Kidney (tissue), 14 donors: ENCODE measurements around the gene SLC25A21. TPM values are rescaled to one million over a fixed set of nuclear protein-coding genes. Genes with fewer than 3 reads are reported as not detected.

Experiments
- DNase-seq, 5 donors: peaks; one replicate each; pipeline ENCODE4 v3.0.0-alpha.2; 2013 to 2020
- FAIRE-seq: peaks from 2 replicates; lab custom pipeline; 2012; peaks lifted over from hg19 to GRCh38; lab: Jason Lieb, UNC
- H3K27ac ChIP-seq, 2 donors: one replicate each; pipeline ENCODE4 v1.7.0; 2013; ENCODE audit warnings: low read depth in 2 of 2, low read length in 2 of 2, inconsistent platforms in 1 of 2
- H3K27me3 ChIP-seq: one replicate; pipeline ENCODE4 v1.7.1; 2013; ENCODE audit warnings: low read length, inconsistent platforms; ENCODE audit not compliant: control insufficient read depth, insufficient read depth
- H3K36me3 ChIP-seq, 3 donors: one replicate each; pipeline versions ENCODE4 v1.7.0 to v1.7.1; 2013; ENCODE audit warnings: low read length in 3 of 3, control low read depth in 1 of 3, inconsistent platforms in 1 of 3; ENCODE audit not compliant: insufficient read depth in 3 of 3, control insufficient read depth in 2 of 3
- H3K4me1 ChIP-seq, 3 donors: one replicate each; pipeline versions ENCODE4 v1.7.0 to v1.7.1; 2013; ENCODE audit warnings: low read length in 3 of 3, inconsistent platforms in 1 of 3, low read depth in 1 of 3; ENCODE audit not compliant: control insufficient read depth in 2 of 3, insufficient read depth in 2 of 3
- H3K4me3 ChIP-seq, 3 donors: one replicate each; pipeline versions ENCODE4 v1.7.0 to v1.8.1; 2013; ENCODE audit warnings: low read length in 3 of 3, control low read depth in 1 of 3, inconsistent platforms in 1 of 3
- H3K9ac ChIP-seq, 3 donors: one replicate each; pipeline versions ENCODE4 v1.7.0 to v1.7.1; 2013; ENCODE audit warnings: low read length in 3 of 3, control low read depth in 1 of 3, inconsistent platforms in 1 of 3
- H3K9me3 ChIP-seq, 3 donors: one replicate each; pipeline versions ENCODE4 v1.7.0 to v1.7.1; 2013; ENCODE audit warnings: low read length in 3 of 3, control low read depth in 1 of 3, inconsistent platforms in 1 of 3; ENCODE audit not compliant: control insufficient read depth in 2 of 3, insufficient read depth in 1 of 3
- CTCF ChIP-seq: IDR thresholded peaks from 3 replicates; pipeline ENCODE4 v1.5.1; 2012; ENCODE audit warnings: mild to moderate bottlenecking, moderate library complexity, borderline replicate concordance; ENCODE audit not compliant: insufficient read depth; ENCODE audit errors: extremely low read depth
- intact Hi-C: fragments of 100-400 bp; cut with DNase I; formaldehyde crosslinking; loops from one replicate; pipeline ENCODE4 v1.11.1; 2022
- polyA plus RNA-seq: library from polyadenylated mRNA; stranded (reverse); fragments of 350-450 nt; fragmentation: Illumina TruSeq; extraction: RNeasy Lipid Tissue Mini Kit (QIAGEN cat#74804); gene quantifications from one replicate; pipeline ENCODE4 v1.2.3, GENCODE V29; 2014; ENCODE audit warnings: low read depth, low replicate concordance; ENCODE audit not compliant: insufficient read depth
- total RNA-seq: library from RNA; stranded (reverse); fragmentation: NEBNext Ultra II Directional; extraction: Animal tissue kit (Norgen Biotek cat#: 25700); gene quantifications from one replicate; pipeline ENCODE4 v1.2.1, GENCODE V29; 2021
- donor health status: control.
- donor health status: control.
- donor health status: control.
- donor health status: control.
- donor health status: control.
- donor health status: DM: yes; HTN: yes; CAD: no.
- donor health status: Normal renal cell carcinoma (clear cell type).

Gene SLC25A21
- total and polyA plus RNA-seq, 2 donors from 2014 or later: 1.3 to 1.4 TPM

DNA sequence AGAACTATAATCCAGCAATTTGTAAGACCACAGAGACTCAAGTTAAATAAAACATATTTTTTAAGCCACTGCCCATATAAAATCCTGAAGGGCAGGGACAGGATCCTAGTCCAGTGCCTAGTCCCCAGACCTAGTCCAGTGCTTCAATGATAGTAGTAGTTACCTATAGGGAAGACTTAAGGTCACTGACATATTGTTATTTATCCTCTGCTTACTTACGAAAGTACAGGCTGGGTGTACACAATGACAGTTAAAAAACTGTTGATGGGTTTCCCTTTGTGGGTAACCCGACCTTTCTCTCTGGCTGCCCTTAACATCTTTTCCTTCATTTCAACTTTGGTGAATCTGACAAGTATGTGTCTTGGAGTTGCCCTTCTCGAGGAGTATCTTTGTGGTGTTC, 192.5 kb downstream of the SLC25A21 start:
- Histone ChIP-seq H3K9ac (no peak overlapping the region), H3K9me3 (no peaks in the 10 kb centered on the region), H3K27ac (no peak overlapping the region), H3K36me3 (no peaks in the 10 kb centered on the region), H3K4me1 (no peaks in the 10 kb centered on the region), H3K4me3 (no peak overlapping the region), H3K27me3 (no peaks in the 10 kb centered on the region)
- FAIRE-seq: no peak
- intact Hi-C loops: no loop called here
- no peak for DNase-seq
- TF ChIP-seq CTCF: no peak

- intact Hi-C loops: no loop called here
- no peak overlapping the region for H3K27ac ChIP-seq
- H3K9me3 ChIP-seq: no peaks in the 10 kb centered on the region
- no peak overlapping the region for H3K9ac ChIP-seq
- H3K27me3 ChIP-seq: no peaks in the 10 kb centered on the region
- TF ChIP-seq CTCF: no peak
- no peaks in the 10 kb centered on the region for H3K4me1 ChIP-seq
- FAIRE-seq (no peak), DNase-seq (no peak)
- no peaks in the 10 kb centered on the region for H3K36me3 ChIP-seq
- no peak overlapping the region for H3K4me3 ChIP-seq
Observed at GRCh38 chr14:36976571-36977023, 195.8 kb downstream of the SLC25A21 start.

DNA sequence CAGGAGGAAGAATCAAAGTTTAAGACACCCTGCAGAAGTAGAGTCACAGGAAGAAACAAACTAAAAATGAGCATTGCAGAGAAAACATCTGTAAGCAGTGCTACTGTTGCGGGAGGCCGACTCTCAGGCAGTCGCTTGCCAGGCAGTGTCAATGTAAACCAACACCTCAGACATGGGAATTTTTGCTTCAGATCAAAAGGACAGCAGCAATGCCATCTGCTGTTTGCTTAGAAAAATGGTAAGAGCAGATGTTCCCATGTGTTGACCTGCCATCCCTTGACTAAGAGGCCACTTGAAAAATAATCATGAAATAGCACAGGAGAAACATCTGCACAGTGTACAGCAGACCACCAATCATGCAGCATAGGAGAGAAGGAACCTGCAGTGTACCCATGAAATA, 196.6 kb downstream of the SLC25A21 start:
- Histone ChIP-seq H3K4me3 (no peak overlapping the region), H3K27me3 (no peaks in the 10 kb centered on the region), H3K4me1 (no peaks in the 10 kb centered on the region), H3K9me3 (no peaks in the 10 kb centered on the region), H3K27ac (no peak overlapping the region), H3K36me3 (no peaks in the 10 kb centered on the region), H3K9ac (no peak overlapping the region)
- peak in 3 of 5 donors; percentile 48 to 72 (median 54) for DNase-seq
- no peak for FAIRE-seq
- intact Hi-C loops: no loop called here
- TF ChIP-seq CTCF: no peak

DNA sequence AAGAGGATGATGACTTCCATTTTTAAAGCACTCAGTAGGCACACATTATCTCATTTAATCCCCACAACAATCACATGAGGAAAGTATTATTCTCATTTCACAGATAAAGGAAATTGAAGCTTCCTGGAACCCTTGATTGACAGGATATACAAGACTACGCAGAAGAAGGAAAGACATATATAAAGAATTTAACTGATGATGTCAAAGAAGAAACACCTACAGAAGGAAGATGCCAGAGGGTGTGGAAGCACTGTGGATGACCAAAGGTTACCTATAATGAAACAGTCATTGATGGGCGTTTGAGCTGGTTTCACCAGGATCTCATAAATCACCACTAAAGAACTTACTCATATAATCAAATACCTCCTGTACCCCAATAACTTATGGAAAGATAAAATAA, 197.4 kb downstream of the SLC25A21 start:
- H3K9me3 ChIP-seq: no peaks in the 10 kb centered on the region
- intact Hi-C loops: no loop called here
- no peaks in the 10 kb centered on the region for H3K4me1 ChIP-seq
- no peaks in the 10 kb centered on the region for H3K27me3 ChIP-seq
- no peak for FAIRE-seq
- DNase-seq: no peak
- H3K27ac ChIP-seq: no peak overlapping the region
- no peak overlapping the region for H3K9ac ChIP-seq
- no peak for TF ChIP-seq CTCF
- no peaks in the 10 kb centered on the region for H3K36me3 ChIP-seq
- H3K4me3 ChIP-seq: no peak overlapping the region
